A549 (cell line): ENCODE data around the gene LRP1. TPM values are rescaled to one million over a fixed set of nuclear protein-coding genes. Genes with fewer than 3 reads are reported as not detected.

ENCODE experiments used
- BCL3 ChIP-seq: fragments of >200 bp; sonication (Bioruptor Twin); formaldehyde crosslinking; IDR thresholded peaks from 3 replicates; pipeline ENCODE4 v1.6.1; 2016
- BHLHE40 ChIP-seq: IDR thresholded peaks from 2 replicates; pipeline ENCODE4 v1.6.1; 2012; ENCODE audit warnings: low read depth, low read length, inconsistent platforms
- CBX8 ChIP-seq: fragments of 200-600 bp; sonication (generic); IDR thresholded peaks from 2 replicates; pipeline ENCODE4 v1.6.1; 2016
- CHD4 ChIP-seq: fragments of 200-600 bp; sonication (generic); IDR thresholded peaks from 2 replicates; pipeline ENCODE4 v1.6.1; 2016; ENCODE audit warnings: antibody characterized with exemption, mild to moderate bottlenecking, borderline replicate concordance
- CTCF ChIP-seq: fragments of >200 bp; sonication (Bioruptor Twin); formaldehyde crosslinking; IDR thresholded peaks from 3 replicates; pipeline ENCODE4 v1.5.1; 2016
- EHF ChIP-seq: fragments of 250-450 bp; sonication (Bioruptor Pico); IDR thresholded peaks from 2 replicates; pipeline ENCODE4 v1.5.0; 2020; ENCODE audit warnings: mild to moderate bottlenecking
- EP300 ChIP-seq, 2 experiments: fragments of >200 bp; sonication (Bioruptor Twin); formaldehyde crosslinking; IDR thresholded peaks; 2 replicates in 1 of 2; 3 replicates in 1 of 2; pipeline ENCODE4 v1.6.1; 2016 to 2017
- ESRRA ChIP-seq: fragments of 150-350 bp; IDR thresholded peaks from 2 replicates; pipeline ENCODE4 v1.6.1; 2014; ENCODE audit warnings: mild to moderate bottlenecking, low read length, borderline replicate concordance
- FOSB ChIP-seq: fragments of 250-450 bp; sonication (Bioruptor Pico); IDR thresholded peaks from 2 replicates; pipeline ENCODE4 v1.5.0; 2020; ENCODE audit warnings: mild to moderate bottlenecking, moderate library complexity
- GATA3 ChIP-seq: IDR thresholded peaks from 2 replicates; pipeline ENCODE4 v1.6.1; 2012; ENCODE audit warnings: borderline replicate concordance
- HDAC2 ChIP-seq: fragments of 200-600 bp; sonication (generic); IDR thresholded peaks from 2 replicates; pipeline ENCODE4 v1.6.1; 2016
- HEYL ChIP-seq: fragments of 250-450 bp; sonication (Bioruptor Pico); IDR thresholded peaks from 2 replicates; pipeline ENCODE4 v1.8.0; 2021; ENCODE audit warnings: mild to moderate bottlenecking, moderate library complexity
- HOXA7 ChIP-seq: fragments of 250-450 bp; sonication (Bioruptor Pico); IDR thresholded peaks from 2 replicates; pipeline ENCODE4 v1.5.0; 2020; ENCODE audit warnings: mild to moderate bottlenecking, moderate library complexity
- HOXB13 ChIP-seq: fragments of 250-450 bp; sonication (Bioruptor Pico); IDR thresholded peaks from 2 replicates; pipeline ENCODE4 v1.5.0; 2020; ENCODE audit warnings: low read depth, mild to moderate bottlenecking, moderate library complexity
- JUN ChIP-seq, 2 experiments: fragments of >200 bp; sonication (Bioruptor Twin); formaldehyde crosslinking; IDR thresholded peaks; 2 replicates in 1 of 2; 3 replicates in 1 of 2; pipeline ENCODE4 v1.6.1; 2016 to 2017
- JUNB ChIP-seq: fragments of >200 bp; sonication (Bioruptor Twin); formaldehyde crosslinking; IDR thresholded peaks from 2 replicates; pipeline ENCODE4 v1.6.1; 2016
- KDM1A ChIP-seq: fragments of 200-600 bp; sonication (generic); IDR thresholded peaks from 2 replicates; pipeline ENCODE4 v1.6.1; 2016; ENCODE audit warnings: low read depth, mild to moderate bottlenecking
- MAFK ChIP-seq: fragments of 450-650 bp; IDR thresholded peaks from 2 replicates; pipeline ENCODE4 v1.6.1; 2014; ENCODE audit not compliant: partially characterized antibody
- MAZ ChIP-seq: fragments of 150-350 bp; IDR thresholded peaks from 2 replicates; pipeline ENCODE4 v1.6.1; 2014; ENCODE audit warnings: antibody characterized with exemption, low read depth, low read length, borderline replicate concordance
- NR3C1 ChIP-seq: fragments of >200 bp; sonication (Bioruptor Twin); formaldehyde crosslinking; IDR thresholded peaks from 3 replicates; pipeline ENCODE4 v1.6.1; 2017
- PHF8 ChIP-seq: fragments of 200-600 bp; sonication (generic); IDR thresholded peaks from 2 replicates; pipeline ENCODE4 v1.6.1; 2016; ENCODE audit warnings: low read depth, mild to moderate bottlenecking, antibody characterized with exemption, moderate library complexity, borderline replicate concordance
- RCOR1 ChIP-seq: fragments of 150-350 bp; IDR thresholded peaks from 2 replicates; pipeline ENCODE4 v1.6.1; 2014; ENCODE audit warnings: antibody characterized with exemption, low read length, low read depth
- RNF2 ChIP-seq: fragments of 200-600 bp; sonication (generic); IDR thresholded peaks from 2 replicates; pipeline ENCODE4 v1.6.1; 2016; ENCODE audit warnings: low read depth, mild to moderate bottlenecking, antibody characterized with exemption, moderate library complexity, borderline replicate concordance
- SMC3 ChIP-seq: fragments of >200 bp; sonication (Bioruptor Twin); formaldehyde crosslinking; IDR thresholded peaks from 3 replicates; pipeline ENCODE4 v1.6.1; 2018; ENCODE audit warnings: inconsistent platforms
- SREBF2 ChIP-seq: fragments of 450-650 bp; IDR thresholded peaks from 2 replicates; pipeline ENCODE4 v1.6.1; 2014; ENCODE audit warnings: mild to moderate bottlenecking, moderate library complexity
- TFCP2L1 ChIP-seq: fragments of 250-450 bp; sonication (Bioruptor Pico); IDR thresholded peaks from 2 replicates; pipeline ENCODE4 v1.5.0; 2021; ENCODE audit warnings: mild to moderate bottlenecking
- TP53 ChIP-seq: fragments of 250-450 bp; sonication (Bioruptor Pico); IDR thresholded peaks from 2 replicates; pipeline ENCODE4 v1.5.0; 2021; ENCODE audit warnings: mild to moderate bottlenecking, moderate library complexity
- USF2 ChIP-seq: fragments of 450-650 bp; IDR thresholded peaks from 2 replicates; pipeline ENCODE4 v1.6.1; 2014; ENCODE audit warnings: antibody characterized with exemption
- ZFP36 ChIP-seq: fragments of 450-650 bp; IDR thresholded peaks from 2 replicates; pipeline ENCODE4 v1.6.1; 2014; ENCODE audit warnings: borderline replicate concordance; ENCODE audit not compliant: partially characterized antibody
- ZNF302 ChIP-seq: fragments of 250-450 bp; sonication (Bioruptor Pico); IDR thresholded peaks from 2 replicates; pipeline ENCODE4 v1.9.0; 2021; ENCODE audit warnings: inconsistent platforms, mild to moderate bottlenecking, moderate library complexity
- ZSCAN20 ChIP-seq: fragments of 250-450 bp; sonication (Bioruptor Pico); IDR thresholded peaks from 2 replicates; pipeline ENCODE4 v1.8.0; 2022; ENCODE audit warnings: mild to moderate bottlenecking, moderate library complexity
- polyA plus RNA-seq, 4 experiments: library from polyadenylated mRNA; depleted of rRNA in 3 of 4; stranded (reverse); fragments of >200 nt; fragmentation: RNase III in 1 of 4; extraction: RNeasy Plus Mini Kit Qiagen cat#74134 plus additional on column Dnase treatment in 1 of 4; gene quantifications; 2 replicates in 3 of 4; 3 replicates in 1 of 4; pipeline ENCODE4 v1.2.3, GENCODE V29; 2011 to 2017
- TF ChIP-seq, protein P1 (sequence below): fragments of 150-350 bp; IDR thresholded peaks from 2 replicates; pipeline ENCODE4 v1.6.1; 2014; ENCODE audit warnings: low read depth, mild to moderate bottlenecking, low read length
- TF ChIP-seq, protein P2 (sequence below): fragments of 250-450 bp; sonication (Bioruptor Pico); IDR thresholded peaks from 2 replicates; pipeline ENCODE4 v1.5.0; 2020; ENCODE audit warnings: low read depth, mild to moderate bottlenecking, moderate library complexity
- TF ChIP-seq, protein P3 (sequence below): IDR thresholded peaks from 2 replicates; pipeline ENCODE4 v1.6.1; 2012
- TF ChIP-seq, protein P4 (sequence below): IDR thresholded peaks from 2 replicates; pipeline ENCODE4 v1.6.1; 2012

The LRP1 gene
- polyA plus RNA-seq, 2 of the 4 experiments (the other 2 are of a cell fraction): 5.6 to 9.4 TPM

GRCh38 chr12:57088354-57089270, 39.7 kb upstream of the LRP1 start, which contains the start of gene NAB2 (continued):
- no peak for TF ChIP-seq CTCF
- TF ChIP-seq KDM1A: peak; percentile 26; the same call in 1 of the 2 replicates
- no peak for TF ChIP-seq MAZ
- TF ChIP-seq, protein P1, sequence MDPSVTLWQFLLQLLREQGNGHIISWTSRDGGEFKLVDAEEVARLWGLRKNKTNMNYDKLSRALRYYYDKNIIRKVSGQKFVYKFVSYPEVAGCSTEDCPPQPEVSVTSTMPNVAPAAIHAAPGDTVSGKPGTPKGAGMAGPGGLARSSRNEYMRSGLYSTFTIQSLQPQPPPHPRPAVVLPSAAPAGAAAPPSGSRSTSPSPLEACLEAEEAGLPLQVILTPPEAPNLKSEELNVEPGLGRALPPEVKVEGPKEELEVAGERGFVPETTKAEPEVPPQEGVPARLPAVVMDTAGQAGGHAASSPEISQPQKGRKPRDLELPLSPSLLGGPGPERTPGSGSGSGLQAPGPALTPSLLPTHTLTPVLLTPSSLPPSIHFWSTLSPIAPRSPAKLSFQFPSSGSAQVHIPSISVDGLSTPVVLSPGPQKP: no peak
- no peak for TF ChIP-seq CHD4
- TF ChIP-seq FOSB: 0 out of 2 replicates have a peak, but pooled peaks have one; percentile 89
- no peak for TF ChIP-seq SMC3
- TF ChIP-seq EP300 (IDR thresholded peaks at IDR 0.05): no peak
- TF ChIP-seq JUNB: no peak
- TF ChIP-seq ESRRA: no peak
- TF ChIP-seq HOXB13 (CRISPR knock-in tag): peak; percentile 71; the same call in 1 of the 2 replicates
- TF ChIP-seq GATA3: peak; percentile 50
- peak; percentile 54 for TF ChIP-seq PHF8
- TF ChIP-seq, protein P2, sequence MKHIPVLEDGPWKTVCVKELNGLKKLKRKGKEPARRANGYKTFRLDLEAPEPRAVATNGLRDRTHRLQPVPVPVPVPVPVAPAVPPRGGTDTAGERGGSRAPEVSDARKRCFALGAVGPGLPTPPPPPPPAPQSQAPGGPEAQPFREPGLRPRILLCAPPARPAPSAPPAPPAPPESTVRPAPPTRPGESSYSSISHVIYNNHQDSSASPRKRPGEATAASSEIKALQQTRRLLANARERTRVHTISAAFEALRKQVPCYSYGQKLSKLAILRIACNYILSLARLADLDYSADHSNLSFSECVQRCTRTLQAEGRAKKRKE: peak; percentile 13; the same call in 1 of the 2 replicates
- no peak for TF ChIP-seq RCOR1
- 0 out of 2 replicates have a peak, but pooled peaks have one; percentile 28 for TF ChIP-seq RNF2
- peak; percentile 76 for TF ChIP-seq TFCP2L1 (CRISPR knock-in tag)
- TF ChIP-seq, protein P3, sequence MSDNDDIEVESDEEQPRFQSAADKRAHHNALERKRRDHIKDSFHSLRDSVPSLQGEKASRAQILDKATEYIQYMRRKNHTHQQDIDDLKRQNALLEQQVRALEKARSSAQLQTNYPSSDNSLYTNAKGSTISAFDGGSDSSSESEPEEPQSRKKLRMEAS: peak; percentile 94
- TF ChIP-seq SREBF2: no peak
- TF ChIP-seq USF2: peak; percentile 84
- no peak; the same call in 2 of the 3 replicates for TF ChIP-seq BCL3
- no peak for TF ChIP-seq ZNF302 (CRISPR knock-in tag)
- TF ChIP-seq EHF: peak; percentile 77; the same call in 1 of the 2 replicates
- no peak for TF ChIP-seq ZFP36
- peak; percentile 74 for TF ChIP-seq BHLHE40
- no peak for TF ChIP-seq HDAC2
- no peak for TF ChIP-seq HOXA7 (CRISPR knock-in tag)
- TF ChIP-seq TP53 (CRISPR knock-in tag): no peak
- no peak for TF ChIP-seq MAFK
- TF ChIP-seq, protein P4, sequence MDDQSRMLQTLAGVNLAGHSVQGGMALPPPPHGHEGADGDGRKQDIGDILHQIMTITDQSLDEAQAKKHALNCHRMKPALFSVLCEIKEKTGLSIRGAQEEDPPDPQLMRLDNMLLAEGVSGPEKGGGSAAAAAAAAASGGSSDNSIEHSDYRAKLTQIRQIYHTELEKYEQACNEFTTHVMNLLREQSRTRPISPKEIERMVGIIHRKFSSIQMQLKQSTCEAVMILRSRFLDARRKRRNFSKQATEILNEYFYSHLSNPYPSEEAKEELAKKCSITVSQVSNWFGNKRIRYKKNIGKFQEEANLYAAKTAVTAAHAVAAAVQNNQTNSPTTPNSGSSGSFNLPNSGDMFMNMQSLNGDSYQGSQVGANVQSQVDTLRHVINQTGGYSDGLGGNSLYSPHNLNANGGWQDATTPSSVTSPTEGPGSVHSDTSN: no peak
- TF ChIP-seq JUN (IDR thresholded peaks at IDR 0.05): peak; percentile 10 to 71; a peak in 3 of 5 replicates
- no peak for TF ChIP-seq NR3C1
- no peak for TF ChIP-seq CBX8
- no peak for TF ChIP-seq HEYL (CRISPR knock-in tag)
- TF ChIP-seq ZSCAN20 (CRISPR knock-in tag): peak; percentile 48; the same call in 1 of the 2 replicates
